Measurements from ENCODE around the gene TUFT1. TPM values are rescaled to one million over a fixed set of nuclear protein-coding genes. Genes with fewer than 3 reads are reported as not detected.

Gene TUFT1
- total RNA-seq, 1 experiment from 2014 or later: 34.9 TPM

DNA sequence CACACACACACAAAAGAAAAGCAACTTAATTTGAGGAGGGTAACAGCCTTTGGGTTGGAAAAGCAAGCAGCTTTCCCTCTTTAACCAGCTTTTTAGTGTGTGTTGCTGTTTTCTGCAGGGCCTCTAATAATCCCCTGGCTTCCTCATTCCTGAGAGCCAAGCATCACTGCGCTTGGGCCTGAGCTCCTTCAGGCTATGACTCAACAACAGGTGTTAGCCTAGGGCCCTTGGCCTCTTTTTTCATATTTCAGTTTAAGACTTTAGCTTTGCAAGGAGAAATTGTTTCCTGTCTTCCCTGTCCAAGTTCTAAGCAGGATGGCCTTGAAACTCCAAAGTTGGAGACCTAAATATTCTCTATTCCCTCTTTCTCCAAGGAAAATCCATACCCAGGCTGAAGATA is 45.5 kb downstream of the TUFT1 start:
- no peak overlapping the region for H3K4me3 Mint-ChIP-seq (ENCODE audit: unreplicated experiment)
- Histone ChIP-seq H3K36me3 (ENCODE audit: control insufficient read depth, insufficient read depth, low read length) (peaks cover 1% of the 10 kb centered on the region; the same call in 1 of the 2 replicates), H3K27me3 (replicated peaks; ENCODE audit: control insufficient read depth, insufficient read depth, low read length) (no peaks in the 10 kb centered on the region), H3K4me1 (peaks cover 21% of the 10 kb centered on the region), H3K4me3 (ENCODE audit: low read depth, low read length) (no peak overlapping the region), H3K9me3 (no peaks in the 10 kb centered on the region)
- H3K9me3 Mint-ChIP-seq (ENCODE audit: unreplicated experiment): peaks cover 11% of the 10 kb centered on the region
- H3K27me3 Mint-ChIP-seq (ENCODE audit: insufficient read depth, unreplicated experiment): no peaks in the 10 kb centered on the region
- intact Hi-C loops (cut with micrococcal nuclease; ENCODE audit: unreplicated experiment): no loop called here
- BruUV-seq (replicated peaks): no TSS peak
- H3K27ac Mint-ChIP-seq (ENCODE audit: unreplicated experiment): peak overlapping the region; percentile 33
- H3K36me3 Mint-ChIP-seq (ENCODE audit: insufficient read depth, unreplicated experiment): peaks cover 53% of the 10 kb centered on the region
- TF ChIP-seq, protein P1, sequence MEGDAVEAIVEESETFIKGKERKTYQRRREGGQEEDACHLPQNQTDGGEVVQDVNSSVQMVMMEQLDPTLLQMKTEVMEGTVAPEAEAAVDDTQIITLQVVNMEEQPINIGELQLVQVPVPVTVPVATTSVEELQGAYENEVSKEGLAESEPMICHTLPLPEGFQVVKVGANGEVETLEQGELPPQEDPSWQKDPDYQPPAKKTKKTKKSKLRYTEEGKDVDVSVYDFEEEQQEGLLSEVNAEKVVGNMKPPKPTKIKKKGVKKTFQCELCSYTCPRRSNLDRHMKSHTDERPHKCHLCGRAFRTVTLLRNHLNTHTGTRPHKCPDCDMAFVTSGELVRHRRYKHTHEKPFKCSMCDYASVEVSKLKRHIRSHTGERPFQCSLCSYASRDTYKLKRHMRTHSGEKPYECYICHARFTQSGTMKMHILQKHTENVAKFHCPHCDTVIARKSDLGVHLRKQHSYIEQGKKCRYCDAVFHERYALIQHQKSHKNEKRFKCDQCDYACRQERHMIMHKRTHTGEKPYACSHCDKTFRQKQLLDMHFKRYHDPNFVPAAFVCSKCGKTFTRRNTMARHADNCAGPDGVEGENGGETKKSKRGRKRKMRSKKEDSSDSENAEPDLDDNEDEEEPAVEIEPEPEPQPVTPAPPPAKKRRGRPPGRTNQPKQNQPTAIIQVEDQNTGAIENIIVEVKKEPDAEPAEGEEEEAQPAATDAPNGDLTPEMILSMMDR (IDR thresholded peaks at IDR 0.05; ENCODE audit: insufficient read depth in 1 of 2, low read depth in 1 of 2, low read length in 1 of 2, severe bottlenecking in 1 of 2, unreplicated experiment in 1 of 2): no peak
- CTCF ChIA-PET: interaction anchor here (0.6 to 1.0 kb wide), 3 partner anchors 8 to 1265 kb away, joined by 3 read pairs; no protein-coding TSS in a partner anchor
- no peak for DNase-seq
- POLR2A ChIA-PET: interaction anchor here (0.8 to 1.1 kb wide), 3 partner anchors 45 to 74 kb away, joined by 4 to 7 read pairs (median 6); partner anchors contain the start of genes CGN and TUFT1
- H3K4me1 Mint-ChIP-seq (ENCODE audit: low read depth, unreplicated experiment): peaks cover 46% of the 10 kb centered on the region

DNA sequence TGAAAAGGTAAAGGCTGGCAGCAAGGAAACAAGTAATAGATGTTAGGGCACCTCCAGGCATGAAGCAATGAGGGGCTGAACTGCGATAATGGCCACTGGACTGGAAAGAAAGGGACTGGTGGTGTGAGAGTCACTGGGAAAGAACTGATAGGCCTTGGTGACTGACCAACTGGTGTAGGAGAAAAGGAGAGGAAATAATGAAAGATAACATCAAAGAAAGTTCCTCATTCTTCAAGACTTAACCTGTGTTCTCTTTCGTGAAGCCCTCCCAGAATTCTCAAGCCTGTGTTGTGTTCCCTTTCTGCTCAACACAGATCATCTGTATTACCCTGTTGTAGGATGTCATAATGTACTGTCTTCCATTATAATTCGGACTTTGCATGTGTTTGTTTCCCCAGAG is 50.9 kb downstream of the TUFT1 start:
- Histone ChIP-seq H3K9me3 (no peaks in the 10 kb centered on the region), H3K4me3 (ENCODE audit: low read depth, low read length) (no peak overlapping the region), H3K27me3 (replicated peaks; ENCODE audit: control insufficient read depth, insufficient read depth, low read length) (no peaks in the 10 kb centered on the region), H3K4me1 (peaks cover 14% of the 10 kb centered on the region), H3K36me3 (ENCODE audit: control insufficient read depth, insufficient read depth, low read length) (no peaks in the 10 kb centered on the region)
- TF ChIP-seq, protein P1 (IDR thresholded peaks at IDR 0.05; ENCODE audit: insufficient read depth in 1 of 2, low read depth in 1 of 2, low read length in 1 of 2, severe bottlenecking in 1 of 2, unreplicated experiment in 1 of 2): no peak
- ChIA-PET CTCF (no interaction called here), POLR2A (no interaction called here)
- BruUV-seq (replicated peaks): no TSS peak
- intact Hi-C loops (cut with micrococcal nuclease; ENCODE audit: unreplicated experiment): loop anchor here (5.0 to 10.0 kb wide), 4 partner anchors 44 to 246 kb away; partner anchors contain the start of gene C2CD4D
- Mint-ChIP-seq H3K9me3 (ENCODE audit: unreplicated experiment) (peaks cover 11% of the 10 kb centered on the region), H3K27me3 (ENCODE audit: insufficient read depth, unreplicated experiment) (no peaks in the 10 kb centered on the region), H3K27ac (ENCODE audit: unreplicated experiment) (no peak overlapping the region), H3K4me1 (ENCODE audit: low read depth, unreplicated experiment) (peaks cover 39% of the 10 kb centered on the region), H3K36me3 (ENCODE audit: insufficient read depth, unreplicated experiment) (peaks cover 6% of the 10 kb centered on the region), H3K4me3 (ENCODE audit: unreplicated experiment) (no peak overlapping the region)
- no peak for DNase-seq

DNA sequence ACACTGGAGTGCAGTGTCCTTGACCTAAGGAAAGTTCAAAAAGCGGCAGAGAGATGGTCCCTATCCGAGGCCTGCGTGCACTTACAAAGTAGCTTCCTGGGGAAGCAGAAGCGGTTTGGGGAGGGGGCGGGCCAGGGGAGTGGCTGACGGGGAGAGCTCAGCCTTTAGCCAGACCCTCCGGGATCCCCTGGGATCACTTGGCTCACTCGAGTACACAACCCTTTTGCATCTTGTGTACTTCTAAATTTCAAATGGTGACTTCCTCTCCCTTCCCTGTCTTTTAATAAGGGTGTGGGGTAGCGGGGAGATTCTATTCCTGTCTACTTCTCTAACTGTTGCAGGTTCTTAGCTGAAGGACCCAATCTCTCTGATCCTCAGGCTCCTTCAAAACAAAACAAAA is 53.6 kb downstream of the TUFT1 start:
- no peak overlapping the region for H3K4me3 ChIP-seq (ENCODE audit: low read depth, low read length)
- peak overlapping the region; percentile 69 for H3K4me3 Mint-ChIP-seq (ENCODE audit: unreplicated experiment)

More for the DNA sequence above, 53.6 kb downstream of the TUFT1 start:
- H3K36me3 ChIP-seq (ENCODE audit: control insufficient read depth, insufficient read depth, low read length): no peaks in the 10 kb centered on the region
- no peaks in the 10 kb centered on the region for H3K27me3 ChIP-seq (replicated peaks; ENCODE audit: control insufficient read depth, insufficient read depth, low read length)
- TF ChIP-seq, protein P1 (IDR thresholded peaks at IDR 0.05; ENCODE audit: insufficient read depth in 1 of 2, low read depth in 1 of 2, low read length in 1 of 2, severe bottlenecking in 1 of 2, unreplicated experiment in 1 of 2): no peak
- H3K4me1 ChIP-seq: peaks cover 18% of the 10 kb centered on the region
- BruUV-seq (replicated peaks): no TSS peak
- no peak for DNase-seq
- ChIA-PET POLR2A (interaction anchor here (0.6 kb wide), 1 partner anchor 74 kb away, joined by 3 read pairs; no protein-coding TSS in a partner anchor), CTCF (interaction anchor here (0.7 to 1.8 kb wide), 7 partner anchors 8 to 243 kb away, joined by 3 to 12 read pairs (median 3); no protein-coding TSS in a partner anchor)
- no peaks in the 10 kb centered on the region for H3K27me3 Mint-ChIP-seq (ENCODE audit: insufficient read depth, unreplicated experiment)
- peak overlapping the region; percentile 74 for H3K27ac Mint-ChIP-seq (ENCODE audit: unreplicated experiment)
- peaks cover 11% of the 10 kb centered on the region for H3K9me3 Mint-ChIP-seq (ENCODE audit: unreplicated experiment)
- H3K9me3 ChIP-seq: no peaks in the 10 kb centered on the region
- intact Hi-C loops (cut with micrococcal nuclease; ENCODE audit: unreplicated experiment): loop anchor here (1.0 to 10.0 kb wide), 6 partner anchors 18 to 244 kb away; partner anchors contain the start of gene C2CD4D
- H3K4me1 Mint-ChIP-seq (ENCODE audit: low read depth, unreplicated experiment): peaks cover 43% of the 10 kb centered on the region
- H3K36me3 Mint-ChIP-seq (ENCODE audit: insufficient read depth, unreplicated experiment): no peaks in the 10 kb centered on the region

Data from Caco-2 (cell line).